GM11168 (cell line): ENCODE measurements around the gene SLK.

ENCODE experiments used
- in situ Hi-C: fragments of 300-500 bp; cut with MboI; formaldehyde crosslinking; loops from one replicate; pipeline ENCODE4 v1.12.0; 2022; ENCODE audit warnings: low sequenced_read_pairs; ENCODE audit not compliant: unreplicated experiment

The SLK gene

GRCh38 chr10:104045151-104046089 is 78.5 kb downstream of the SLK start:
- in situ Hi-C loops, result no loop called here

- in situ Hi-C loops, result no loop called here
Measured at GRCh38 chr10:104046651-104047050, 79.7 kb downstream of the SLK start.

GRCh38 chr10:104049504-104050250 is 82.7 kb downstream of the SLK start:
- in situ Hi-C loops, result no loop called here

- in situ Hi-C loops, result no loop called here
Measured at GRCh38 chr10:104052431-104052830, 85.5 kb downstream of the SLK start.

- in situ Hi-C loops, result no loop called here
Measured at GRCh38 chr10:104053201-104053600, 86.3 kb downstream of the SLK start.

GRCh38 chr10:104054430-104054829 is 87.5 kb downstream of the SLK start:
- in situ Hi-C loops, result no loop called here

- in situ Hi-C loops, result no loop called here
Measured at GRCh38 chr10:104056619-104057273, 89.8 kb downstream of the SLK start.

GRCh38 chr10:104057717-104058116 is 90.8 kb downstream of the SLK start:
- in situ Hi-C loops, result no loop called here

GRCh38 chr10:104059364-104059763 is 92.4 kb downstream of the SLK start:
- in situ Hi-C loops, result no loop called here

GRCh38 chr10:104061196-104061595 is 94.3 kb downstream of the SLK start:
- in situ Hi-C loops, result no loop called here

- in situ Hi-C loops, result no loop called here
Measured at GRCh38 chr10:104065748-104066147, 98.8 kb downstream of the SLK start.

- in situ Hi-C loops, result no loop called here
Measured at GRCh38 chr10:104066945-104067344, 100.0 kb downstream of the SLK start.

GRCh38 chr10:104067525-104067924 is 100.6 kb downstream of the SLK start:
- in situ Hi-C loops, result no loop called here

GRCh38 chr10:104069613-104070012 is 102.7 kb downstream of the SLK start:
- in situ Hi-C loops, result no loop called here

GRCh38 chr10:104072786-104073185 is 105.8 kb downstream of the SLK start:
- in situ Hi-C loops, result no loop called here

GRCh38 chr10:104074505-104074904 is 107.6 kb downstream of the SLK start:
- in situ Hi-C loops, result no loop called here

- in situ Hi-C loops, result no loop called here
Measured at GRCh38 chr10:104076743-104077160, 109.8 kb downstream of the SLK start.

GRCh38 chr10:104077247-104077646 is 110.3 kb downstream of the SLK start:
- in situ Hi-C loops, result no loop called here

GRCh38 chr10:104077663-104078151 is 110.8 kb downstream of the SLK start:
- in situ Hi-C loops, result no loop called here
